Activated effector memory CD4-positive, alpha-beta T cell treated with Interleukin-2 at 50 U/mL for 16 hours (primary cell): Measurements from ENCODE around the gene LRRN2.

Source experiments
- DNase-seq: peaks from one replicate; pipeline ENCODE4 v3.0.0-alpha.2; 2020

The LRRN2 gene

GRCh38 chr1:204592246-204592948 lies 93.1 kb downstream of the LRRN2 start:
- DNase-seq, result no peak

GRCh38 chr1:204591473-204592090 lies 94.0 kb downstream of the LRRN2 start:
- no peak for DNase-seq

- no peak for DNase-seq
These were observed 96.0 kb downstream of the LRRN2 start for GRCh38 chr1:204589409-204590038.

GRCh38 chr1:204588826-204589225 lies 96.7 kb downstream of the LRRN2 start:
- DNase-seq, result no peak

- DNase-seq, result no peak
These were observed 97.9 kb downstream of the LRRN2 start for GRCh38 chr1:204587621-204588020.

GRCh38 chr1:204584699-204585372 lies 100.7 kb downstream of the LRRN2 start:
- no peak for DNase-seq

GRCh38 chr1:204583909-204584632 lies 101.5 kb downstream of the LRRN2 start:
- no peak for DNase-seq

GRCh38 chr1:204581759-204582158 lies 103.8 kb downstream of the LRRN2 start:
- no peak for DNase-seq

- DNase-seq, result no peak
These were observed 104.7 kb downstream of the LRRN2 start for GRCh38 chr1:204580862-204581261.

GRCh38 chr1:204579681-204580080 lies 105.9 kb downstream of the LRRN2 start:
- DNase-seq, result no peak

- DNase-seq, result no peak
These were observed 106.5 kb downstream of the LRRN2 start for GRCh38 chr1:204578867-204579664.

- no peak for DNase-seq
These were observed 107.6 kb downstream of the LRRN2 start for GRCh38 chr1:204577794-204578478.

- no peak for DNase-seq
These were observed 109.1 kb downstream of the LRRN2 start for GRCh38 chr1:204576422-204576821.

- no peak for DNase-seq
These were observed 110.0 kb downstream of the LRRN2 start for GRCh38 chr1:204575221-204576190.

- DNase-seq, result no peak
These were observed 110.7 kb downstream of the LRRN2 start for GRCh38 chr1:204574865-204575163.

GRCh38 chr1:204574016-204574864 lies 111.3 kb downstream of the LRRN2 start:
- DNase-seq, result no peak

- DNase-seq, result no peak
These were observed 112.3 kb downstream of the LRRN2 start for GRCh38 chr1:204572923-204573922.

GRCh38 chr1:204571631-204572030 lies 113.9 kb downstream of the LRRN2 start:
- DNase-seq, result no peak
